ENCODE measurements around the gene SLC25A39. TPM values are rescaled to one million over a fixed set of nuclear protein-coding genes. Genes with fewer than 3 reads are reported as not detected.

The SLC25A39 gene
- total and polyA plus RNA-seq, 2 of the 4 experiments (the other 2 are of a cell fraction) = 49.1 to 99.7 TPM

DNA sequence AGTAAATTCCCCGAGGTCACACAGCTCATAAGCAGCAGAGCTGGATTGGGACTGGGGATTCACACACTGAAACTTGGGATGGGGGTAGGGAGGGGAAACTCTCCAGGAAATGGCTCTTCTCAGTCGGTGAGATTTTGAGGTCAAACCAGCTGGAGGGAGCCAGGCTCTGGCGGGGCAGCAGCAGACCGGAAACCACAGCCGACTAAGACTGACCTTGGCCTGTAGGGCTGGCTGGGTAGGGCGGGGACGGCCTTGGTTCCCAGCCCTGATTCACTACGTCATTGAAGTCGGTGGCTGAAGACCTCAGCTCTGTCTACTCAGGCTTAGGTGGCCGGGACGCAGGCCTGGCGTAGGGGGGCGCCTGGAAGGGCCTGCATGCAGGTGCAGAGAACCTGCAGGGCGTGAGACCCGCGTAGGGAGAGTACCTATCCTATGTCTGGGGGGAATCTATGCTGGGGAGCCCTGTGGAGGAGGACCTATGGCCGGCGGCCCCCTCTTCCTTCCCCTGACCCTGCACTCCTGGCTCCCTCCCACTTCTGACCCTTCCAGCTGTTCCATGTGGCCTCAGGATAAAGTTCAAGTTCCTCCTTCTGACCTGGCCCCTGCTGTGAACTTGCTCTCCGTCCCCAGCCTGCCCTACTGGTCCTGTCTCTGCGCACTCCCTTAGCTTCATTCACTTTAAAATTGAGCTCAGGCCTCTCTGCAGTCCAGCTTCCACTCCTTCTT, 44.8 kb downstream of the SLC25A39 start:
- WGBS, 2 experiments (ENCODE audit: extremely low coverage in 2 of 2, insufficient read length in 1 of 2) = 38% methylated on average over 8 of the region's 20 CpGs; no CpG with 5 or more reads in 1 of the 2 experiments
- Histone ChIP-seq H3K36me3 (ENCODE audit: control insufficient read depth, insufficient read depth, low read length) (no peaks in the 10 kb centered on the region), H3K18ac (ENCODE audit: low read depth, low read length) (no peak overlapping the region), H3K56ac (ENCODE audit: extremely low read depth, insufficient read depth, low read length) (no peak overlapping the region), H3K27ac (ENCODE audit: insufficient read depth, low read length) (no peak overlapping the region), H3K14ac (replicated peaks; ENCODE audit: low read depth, low read length) (peak overlapping the region; percentile 8; the same call in 1 of the 2 replicates), H2BK120ac (ENCODE audit: low read depth, low read length) (peak overlapping the region; percentile 73; the same call in 1 of the 2 replicates), H2BK20ac (ENCODE audit: low read depth, low read length) (peak overlapping the region; percentile 47; the same call in 1 of the 2 replicates), H2AK9ac (replicated peaks; ENCODE audit: low read depth, low read length, poor library complexity) (peak overlapping the region; percentile 62), H4K8ac (ENCODE audit: low read depth in 2 of 2, low read length in 2 of 2) (peak overlapping the region; percentile 26 to 62; a peak in 1 of 4 replicates), H4K91ac (ENCODE audit: insufficient read depth, low read depth, low read length) (peak overlapping the region; percentile 24; the same call in 1 of the 2 replicates), H2AFZ (replicated peaks; ENCODE audit: low read length, poor library complexity) (peak overlapping the region; percentile 88), H3K9ac (ENCODE audit: low read depth, low read length) (no peak overlapping the region), H3K4me3 (ENCODE audit: insufficient read depth, low read depth, low read length) (no peak overlapping the region), H3K9me1 (ENCODE audit: insufficient read depth, low read length) (peaks cover 14% of the 10 kb centered on the region), H3K4me2 (ENCODE audit: low read depth, low read length) (no peak overlapping the region), H4K5ac (ENCODE audit: low read depth, low read length) (no peak overlapping the region), H3K79me1 (ENCODE audit: low read depth in 1 of 2, low read length in 2 of 2) (peaks cover 0 to 5% of the 10 kb centered on the region in 2 experiments; a peak in 1 of 4 replicates), H2AK5ac (ENCODE audit: low read depth, low read length) (peak overlapping the region; percentile 56), H3K4me1 (ENCODE audit: control insufficient read depth, insufficient read depth, low read length) (peaks cover 6% of the 10 kb centered on the region), H3K27me3 (ENCODE audit: control insufficient read depth, insufficient read depth, low read length) (peaks cover 3% of the 10 kb centered on the region), H3K9me3 (ENCODE audit: control insufficient read depth, insufficient read depth, low read length) (no peaks in the 10 kb centered on the region), H4K20me1 (ENCODE audit: insufficient read depth, low read length) (no peaks in the 10 kb centered on the region), H3K23ac (ENCODE audit: low read depth, low read length) (peak overlapping the region; percentile 8; the same call in 1 of the 2 replicates), H2BK5ac (ENCODE audit: low read depth, low read length, poor library complexity, severe bottlenecking) (no peak overlapping the region), H3K4ac (ENCODE audit: low read depth, low read length) (peak overlapping the region; percentile 65; the same call in 1 of the 2 replicates), H2BK15ac (ENCODE audit: low read depth, low read length) (peak overlapping the region; percentile 80; the same call in 1 of the 3 replicates)
- intact Hi-C loops (cut with micrococcal nuclease) = no loop called here
- ChIA-PET CTCF (interaction anchor here (0.6 kb wide), 1 partner anchor 316 kb away, joined by 8 read pairs; no protein-coding TSS in a partner anchor), POLR2A (ENCODE audit: unreplicated experiment) (no interaction called here)
- ATAC-seq (ENCODE audit: low read depth) (peak; percentile 99), DNase-seq (peak; percentile 91)
- in situ Hi-C loops (cut with MboI; ENCODE audit: low sequenced_read_pairs) = no loop called here
- TF ChIP-seq RAD21 (IDR thresholded peaks at IDR 0.05; ENCODE audit: low read length) = peak; percentile 16; the same call in 1 of the 2 replicates
- peak; percentile 41 for TF ChIP-seq BHLHE40 (IDR thresholded peaks at IDR 0.05; ENCODE audit: low read depth, low read length)
- no peak for TF ChIP-seq FOS (IDR thresholded peaks at IDR 0.05; ENCODE audit: low read depth, low read length)
- TF ChIP-seq MAZ (IDR thresholded peaks at IDR 0.05; ENCODE audit: borderline replicate concordance, low read depth, low read length) = peak; percentile 52; the same call in 1 of the 2 replicates
- peak; percentile 44 for TF ChIP-seq RCOR1 (IDR thresholded peaks at IDR 0.05; ENCODE audit: insufficient replicate concordance, low read length)
- TF ChIP-seq CHD1 (IDR thresholded peaks at IDR 0.05; ENCODE audit: low read depth, low read length) = no peak
- no TSS peak for BruUV-seq (replicated peaks)
- dilution Hi-C loops (cut with HindIII; ENCODE audit: low sequenced_read_pairs, unreplicated experiment) = no loop called here

Data from IMR-90 (cell line).